NT2/D1 (cell line): ENCODE data around the gene DOCK2.

ENCODE experiments used
- SUZ12 ChIP-seq: IDR thresholded peaks from 2 replicates; pipeline ENCODE4 v1.6.1; 2011; ENCODE audit not compliant: insufficient read length, insufficient read depth; ENCODE audit errors: extremely low read depth
- YY1 ChIP-seq: IDR thresholded peaks from 2 replicates; pipeline ENCODE4 v1.6.1; 2011; ENCODE audit not compliant: insufficient read length, insufficient read depth
- ZNF274 ChIP-seq: IDR thresholded peaks from 2 replicates; pipeline ENCODE4 v1.6.1; 2011; ENCODE audit warnings: mild to moderate bottlenecking, low read depth, low read length

DNA sequence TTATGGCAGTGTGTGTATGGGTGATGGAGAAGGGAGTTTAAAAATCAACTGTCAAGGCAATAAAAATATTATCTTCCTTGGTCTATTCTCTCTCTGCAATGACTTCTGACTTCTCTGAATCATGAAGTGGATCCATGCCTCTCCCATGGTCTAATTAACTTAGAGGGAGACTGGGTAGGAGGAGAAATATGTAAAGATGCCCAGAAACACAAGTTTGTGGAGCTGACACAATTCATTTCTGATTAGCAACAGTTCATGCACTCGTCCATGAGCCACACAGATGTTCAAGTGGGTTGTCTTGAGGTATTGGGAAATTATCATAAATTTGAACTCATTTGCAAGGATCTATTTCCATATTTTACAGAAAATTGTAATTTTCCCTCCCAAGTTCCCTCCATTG is 305.1 kb downstream of the DOCK2 start:
- TF ChIP-seq ZNF274 (no peak), YY1 (no peak), SUZ12 (no peak)
